HG03378 (cell line): Measurements from ENCODE around the gene TMED3.

Source experiments
- ATAC-seq: cut with Tn5 transposase; IDR thresholded peaks from one replicate; pipeline ENCODE4 v1.9.1; 2021; ENCODE audit warnings: mild to moderate bottlenecking, moderate library complexity; ENCODE audit not compliant: unreplicated experiment

Gene TMED3

GRCh38 chr15:79372428-79372827, 61.5 kb downstream of the TMED3 start:
- ATAC-seq = no peak
